CD4-positive, alpha-beta T cell (primary cell): ENCODE data around the gene TMEM72. TPM values are rescaled to one million over a fixed set of nuclear protein-coding genes. Genes with fewer than 3 reads are reported as not detected.

Source experiments
- ATAC-seq: fragments of 200-7000 bp; cut with Tn5 transposase; one replicate; pipeline ENCODE4 v1.10.0; 2022; ENCODE audit warnings: mild to moderate bottlenecking; ENCODE audit not compliant: poor library complexity
- CTCF ChIA-PET: fragments of 350-600 bp; sonication (Branson Sonifier 250); formaldehyde crosslinking; loops from one replicate; lab custom pipeline; 2021; ENCODE audit warnings: antibody characterized with exemption, inconsistent platforms; lab: Charles Lee
- POLR2A ChIA-PET: fragments of 350-600 bp; sonication (Branson Sonifier 250); formaldehyde crosslinking; loops from one replicate; lab custom pipeline; 2021; ENCODE audit warnings: antibody characterized with exemption, inconsistent platforms; lab: Charles Lee
- DNase-seq, 14 experiments: peaks; one replicate each; pipeline ENCODE4 v3.0.0-alpha.2; 2013 to 2020; ENCODE audit warnings: mixed read lengths in 2 of 14
- H3K27ac ChIP-seq, 2 donors: one replicate each; pipeline versions ENCODE4 v1.5.1 to v1.7.0; 2013; ENCODE audit warnings: low read length in 2 of 2, low read depth in 1 of 2, mild to moderate bottlenecking in 1 of 2
- H3K27me3 ChIP-seq, 2 experiments: 1 replicate in 1 of 2; 2 replicates in 1 of 2; pipeline versions ENCODE4 v1.6.1 to v1.7.0; 2013; ENCODE audit warnings: low read length in 2 of 2, control low read depth in 1 of 2, mild to moderate bottlenecking in 1 of 2, moderate library complexity in 1 of 2; ENCODE audit not compliant: insufficient read depth in 2 of 2, control insufficient read depth in 1 of 2
- H3K36me3 ChIP-seq: one replicate; pipeline ENCODE4 v1.6.1; 2013; ENCODE audit warnings: low read length, control low read depth; ENCODE audit not compliant: insufficient read depth
- H3K4me1 ChIP-seq: one replicate; pipeline ENCODE4 v1.6.1; 2013; ENCODE audit warnings: low read length, control low read depth; ENCODE audit not compliant: insufficient read depth
- H3K4me3 ChIP-seq: one replicate; pipeline ENCODE4 v1.5.1; 2013; ENCODE audit warnings: mild to moderate bottlenecking, low read length, moderate library complexity
- H3K9me3 ChIP-seq, 2 experiments: 1 replicate in 1 of 2; 2 replicates in 1 of 2; pipeline versions ENCODE4 v1.6.1 to v1.7.0; 2013; ENCODE audit warnings: low read length in 2 of 2, mild to moderate bottlenecking in 2 of 2, control low read depth in 1 of 2, moderate library complexity in 1 of 2; ENCODE audit not compliant: control insufficient read depth in 1 of 2, insufficient read depth in 1 of 2
- H3K27ac Mint-ChIP-seq: one replicate; pipeline ENCODE4 v1.8.0; 2020; ENCODE audit warnings: mixed read lengths
- H3K27me3 Mint-ChIP-seq: one replicate; pipeline ENCODE4 v1.8.0; 2021; ENCODE audit warnings: mixed read lengths
- H3K36me3 Mint-ChIP-seq: one replicate; pipeline ENCODE4 v1.8.0; 2021; ENCODE audit warnings: low read depth, mixed read lengths
- H3K4me1 Mint-ChIP-seq: one replicate; pipeline ENCODE4 v1.8.0; 2021; ENCODE audit warnings: low read depth, mixed read lengths
- H3K4me3 Mint-ChIP-seq: one replicate; pipeline ENCODE4 v1.8.0; 2020; ENCODE audit warnings: mild to moderate bottlenecking, mixed read lengths
- H3K9me3 Mint-ChIP-seq: one replicate; pipeline ENCODE4 v1.8.0; 2020; ENCODE audit warnings: mixed read lengths
- intact Hi-C, 2 experiments: fragments of 100-400 bp; cut with DNase I in 1 of 2; cut with micrococcal nuclease in 1 of 2; formaldehyde crosslinking; loops; one replicate each; pipeline versions ENCODE4 v1.15.1 to v1.9.0; 2023 to 2025; cut with DNase I, micrococcal nuclease
- total RNA-seq, 174 experiments: library from RNA in 2 of 174; stranded (reverse) in 2 of 174; gene quantifications; one replicate each; pipeline ENCODE4 v1.2.3 and lab custom pipeline; 2021 to 2026
- TF ChIP-seq, protein P1 (sequence below): fragments of 200-600 bp; IDR thresholded peaks from one replicate; pipeline ENCODE4 v1.8.0; 2022; ENCODE audit warnings: antibody characterized with exemption, mild to moderate bottlenecking

TMEM72 gene
- total RNA-seq, 2 experiments from 2014 or later: not detected

DNA sequence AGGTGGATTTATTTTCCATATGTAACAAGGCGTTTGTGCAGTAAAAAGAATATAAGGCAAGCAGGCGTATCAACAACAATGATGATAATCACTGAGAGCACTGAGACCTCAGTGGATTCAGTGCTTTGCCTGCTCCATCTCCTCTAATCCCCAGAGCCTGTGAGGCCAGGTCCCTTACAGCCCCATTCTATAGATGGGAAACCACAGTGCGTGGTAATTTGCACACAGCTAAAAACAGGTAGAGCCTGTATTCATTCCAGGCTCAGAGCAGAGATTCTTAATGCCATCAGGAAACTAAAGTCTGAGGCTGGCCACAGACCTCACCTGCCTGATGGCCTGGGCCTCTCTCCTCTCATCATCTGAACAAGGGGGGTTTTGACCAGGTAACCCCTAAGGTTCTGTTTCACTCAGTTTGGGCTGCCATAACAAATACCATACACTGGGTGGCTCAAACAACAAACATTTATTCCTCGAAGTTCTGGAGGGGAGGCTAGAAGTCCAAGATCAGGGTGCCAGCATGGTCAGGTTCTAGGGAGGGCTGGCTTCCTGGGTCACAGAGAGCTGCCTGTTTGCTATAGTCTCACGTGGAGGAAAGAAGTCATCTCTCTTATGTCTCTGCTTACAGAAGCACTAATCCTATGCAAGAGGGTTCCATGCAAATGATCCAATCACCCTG is 38.1 kb downstream of the TMEM72 start:
- Histone ChIP-seq H3K27ac (no peak overlapping the region), H3K36me3 (no peaks in the 10 kb centered on the region), H3K9me3 (peaks cover 0 to 5% of the 10 kb centered on the region in 2 experiments), H3K4me3 (no peak overlapping the region), H3K27me3 (peaks cover 2 to 4% of the 10 kb centered on the region in 2 experiments), H3K4me1 (peaks cover 3% of the 10 kb centered on the region)
- H3K9me3 Mint-ChIP-seq: peaks cover 8% of the 10 kb centered on the region
- H3K4me3 Mint-ChIP-seq: no peak overlapping the region
- ATAC-seq (no peak), DNase-seq (no peak)
- no peaks in the 10 kb centered on the region for H3K36me3 Mint-ChIP-seq
- CTCF ChIA-PET: no interaction called here
- peaks cover 4% of the 10 kb centered on the region for H3K27me3 Mint-ChIP-seq
- H3K27ac Mint-ChIP-seq: no peak overlapping the region
- POLR2A ChIA-PET: no interaction called here
- intact Hi-C loops: no loop called here
- no peaks in the 10 kb centered on the region for H3K4me1 Mint-ChIP-seq
- TF ChIP-seq, protein P1, sequence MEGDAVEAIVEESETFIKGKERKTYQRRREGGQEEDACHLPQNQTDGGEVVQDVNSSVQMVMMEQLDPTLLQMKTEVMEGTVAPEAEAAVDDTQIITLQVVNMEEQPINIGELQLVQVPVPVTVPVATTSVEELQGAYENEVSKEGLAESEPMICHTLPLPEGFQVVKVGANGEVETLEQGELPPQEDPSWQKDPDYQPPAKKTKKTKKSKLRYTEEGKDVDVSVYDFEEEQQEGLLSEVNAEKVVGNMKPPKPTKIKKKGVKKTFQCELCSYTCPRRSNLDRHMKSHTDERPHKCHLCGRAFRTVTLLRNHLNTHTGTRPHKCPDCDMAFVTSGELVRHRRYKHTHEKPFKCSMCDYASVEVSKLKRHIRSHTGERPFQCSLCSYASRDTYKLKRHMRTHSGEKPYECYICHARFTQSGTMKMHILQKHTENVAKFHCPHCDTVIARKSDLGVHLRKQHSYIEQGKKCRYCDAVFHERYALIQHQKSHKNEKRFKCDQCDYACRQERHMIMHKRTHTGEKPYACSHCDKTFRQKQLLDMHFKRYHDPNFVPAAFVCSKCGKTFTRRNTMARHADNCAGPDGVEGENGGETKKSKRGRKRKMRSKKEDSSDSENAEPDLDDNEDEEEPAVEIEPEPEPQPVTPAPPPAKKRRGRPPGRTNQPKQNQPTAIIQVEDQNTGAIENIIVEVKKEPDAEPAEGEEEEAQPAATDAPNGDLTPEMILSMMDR: no peak

DNA sequence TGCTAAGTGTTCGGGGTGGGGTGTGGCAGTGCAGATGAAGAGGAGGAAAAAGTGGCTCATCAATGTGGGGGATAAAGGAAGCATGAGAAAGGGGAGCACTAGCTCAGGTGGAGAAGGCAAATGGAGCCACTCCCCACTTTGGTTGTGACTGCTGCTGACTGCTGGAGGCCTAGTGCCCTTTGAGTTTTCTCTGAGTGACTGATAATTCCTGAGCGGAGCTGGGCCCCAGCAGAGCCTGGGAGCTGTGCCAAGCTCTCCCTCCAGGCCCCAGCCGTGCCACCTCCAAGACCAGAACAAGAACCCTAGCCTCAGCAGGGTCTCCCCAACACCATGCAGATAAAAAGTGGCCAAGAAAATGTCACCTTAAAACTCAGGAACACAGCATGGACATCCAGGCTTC is 38.8 kb downstream of the TMEM72 start:
- no peak overlapping the region for H3K27ac ChIP-seq
- H3K27me3 ChIP-seq: peaks cover 0 to 2% of the 10 kb centered on the region in 2 experiments
- ATAC-seq: no peak
- no peaks in the 10 kb centered on the region for H3K27me3 Mint-ChIP-seq
- H3K9me3 ChIP-seq: no peaks in the 10 kb centered on the region
- TF ChIP-seq, protein P1: no peak
- CTCF ChIA-PET: no interaction called here
- H3K4me1 ChIP-seq: peaks cover 3% of the 10 kb centered on the region
- H3K9me3 Mint-ChIP-seq: peaks cover 3% of the 10 kb centered on the region
- no peaks in the 10 kb centered on the region for H3K36me3 Mint-ChIP-seq
- no peak overlapping the region for H3K4me3 ChIP-seq
- POLR2A ChIA-PET: no interaction called here
- no peaks in the 10 kb centered on the region for H3K4me1 Mint-ChIP-seq
- H3K27ac Mint-ChIP-seq: no peak overlapping the region
- H3K4me3 Mint-ChIP-seq: no peak overlapping the region
- intact Hi-C loops: loop anchor here in 1 of 2 experiments (10.0 kb wide), 1 partner anchor 1815 kb away; the partner anchor contains the start of gene CSGALNACT2
- DNase-seq: no peak
- H3K36me3 ChIP-seq: no peaks in the 10 kb centered on the region

DNA sequence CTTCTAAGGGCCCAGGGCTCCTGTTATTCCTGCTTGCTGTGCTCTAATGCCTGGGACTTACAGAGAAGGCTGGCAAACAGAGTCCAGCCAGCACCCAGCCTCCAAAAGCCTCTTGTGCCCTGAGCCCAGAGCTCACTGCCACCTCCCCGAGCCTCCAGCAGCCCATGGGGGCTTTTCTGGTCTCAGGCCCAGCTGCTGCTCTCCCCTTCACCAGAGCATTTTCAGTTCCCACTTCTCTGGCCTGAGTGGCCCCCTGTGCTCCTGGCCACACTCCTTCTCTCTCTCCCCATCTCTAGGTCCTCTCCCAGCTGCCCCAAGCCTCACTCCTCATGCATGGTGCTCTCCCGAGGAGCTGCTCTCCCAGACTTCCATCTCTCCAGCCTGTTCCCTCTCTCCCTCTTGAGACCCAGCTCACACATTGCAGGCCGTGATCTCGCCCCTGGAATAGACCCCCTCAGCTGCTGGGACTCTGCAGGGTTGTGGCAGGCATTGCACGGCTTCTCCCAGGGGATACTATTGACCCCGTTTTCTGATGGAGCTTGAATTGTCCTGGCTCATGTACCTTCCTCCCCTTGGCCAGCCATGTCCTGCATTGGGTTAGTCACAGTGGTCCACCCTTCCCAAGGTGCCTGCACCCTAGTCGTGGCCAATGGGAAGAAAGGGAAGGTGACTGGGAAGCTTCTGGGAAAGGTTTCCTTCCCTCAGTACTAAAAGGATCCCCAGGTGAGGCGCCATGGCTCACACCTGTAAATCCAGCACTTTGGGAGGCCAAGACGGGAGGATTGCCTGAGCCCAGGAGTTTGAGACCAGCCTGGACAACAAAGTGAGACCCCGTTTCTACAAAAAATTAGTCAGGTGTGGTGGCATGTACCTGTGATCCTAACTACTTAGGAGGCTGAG is 39.4 kb downstream of the TMEM72 start:
- ChIA-PET CTCF (no interaction called here), POLR2A (interaction anchor here (1.0 kb wide), 1 partner anchor 9 kb away, joined by 3 read pairs; the partner anchor contains the start of gene RASSF4)
- no peaks in the 10 kb centered on the region for H3K4me1 Mint-ChIP-seq
- no peaks in the 10 kb centered on the region for H3K27me3 Mint-ChIP-seq
- H3K4me3 ChIP-seq: no peak overlapping the region
- H3K36me3 ChIP-seq: no peaks in the 10 kb centered on the region
- no peak overlapping the region for H3K4me3 Mint-ChIP-seq
- DNase-seq (no peak), ATAC-seq (no peak)
- no peak overlapping the region for H3K27ac ChIP-seq
- H3K27ac Mint-ChIP-seq: no peak overlapping the region
- TF ChIP-seq, protein P1: no peak
- H3K27me3 ChIP-seq: peaks cover 0 to under 1% of the 10 kb centered on the region in 2 experiments
- no peaks in the 10 kb centered on the region for H3K9me3 Mint-ChIP-seq
- peaks cover 3% of the 10 kb centered on the region for H3K4me1 ChIP-seq
- H3K9me3 ChIP-seq: no peaks in the 10 kb centered on the region
- H3K36me3 Mint-ChIP-seq: peaks cover 3% of the 10 kb centered on the region
- intact Hi-C loops: loop anchor here in 1 of 2 experiments (10.0 kb wide), 1 partner anchor 1816 kb away; the partner anchor contains the start of gene CSGALNACT2
